ENCODE measurements around the gene USP16. TPM values are rescaled to one million over a fixed set of nuclear protein-coding genes. Genes with fewer than 3 reads are reported as not detected.
A peak's percentile ranks its signal among the peaks of the same experiment; 100 is the strongest.

Gene USP16
- polyA plus RNA-seq, 2 of the 4 experiments (the other 2 are of a cell fraction): 23.6 to 40.7 TPM

DNA sequence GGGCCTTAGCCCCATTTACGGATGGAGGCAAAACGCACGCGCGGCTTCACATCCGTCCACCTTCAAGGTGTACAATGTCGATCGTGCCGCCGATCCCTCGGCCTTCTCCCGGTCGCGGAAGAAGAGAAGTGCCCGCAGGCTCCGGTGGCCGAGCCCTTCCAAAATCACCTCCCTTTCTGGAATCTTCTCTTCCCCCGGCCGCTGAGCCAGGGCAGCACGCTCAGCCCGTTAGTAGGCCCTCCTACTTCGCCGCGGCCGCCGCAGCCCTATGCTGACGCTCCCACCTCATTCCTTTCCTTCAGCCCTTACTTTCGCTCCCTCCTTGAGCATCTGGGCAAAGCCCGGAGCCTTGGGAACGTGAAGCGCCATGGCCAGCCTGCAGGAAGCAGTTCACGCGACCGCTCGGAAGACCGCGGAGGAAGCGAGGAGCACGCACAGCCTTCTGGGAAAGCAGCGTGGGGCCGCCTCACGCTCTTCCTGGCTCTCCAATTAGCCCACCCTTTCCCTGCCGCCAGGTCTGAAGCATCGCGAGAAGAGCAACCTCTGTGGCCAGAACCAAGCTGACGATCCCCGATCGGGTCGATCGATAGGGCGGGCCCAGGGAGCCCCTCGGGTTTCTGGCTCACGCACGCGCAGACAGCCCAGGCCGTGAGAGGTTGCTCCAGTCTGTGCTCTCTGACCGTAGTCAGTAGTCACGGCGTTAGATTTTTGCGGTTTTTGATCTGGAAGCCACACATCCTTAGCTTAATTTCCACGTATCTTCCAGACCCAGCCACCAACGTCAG is 48.9 kb downstream of the USP16 start, which contains the start of gene CCT8 (continued):
- TF ChIP-seq, protein P1, sequence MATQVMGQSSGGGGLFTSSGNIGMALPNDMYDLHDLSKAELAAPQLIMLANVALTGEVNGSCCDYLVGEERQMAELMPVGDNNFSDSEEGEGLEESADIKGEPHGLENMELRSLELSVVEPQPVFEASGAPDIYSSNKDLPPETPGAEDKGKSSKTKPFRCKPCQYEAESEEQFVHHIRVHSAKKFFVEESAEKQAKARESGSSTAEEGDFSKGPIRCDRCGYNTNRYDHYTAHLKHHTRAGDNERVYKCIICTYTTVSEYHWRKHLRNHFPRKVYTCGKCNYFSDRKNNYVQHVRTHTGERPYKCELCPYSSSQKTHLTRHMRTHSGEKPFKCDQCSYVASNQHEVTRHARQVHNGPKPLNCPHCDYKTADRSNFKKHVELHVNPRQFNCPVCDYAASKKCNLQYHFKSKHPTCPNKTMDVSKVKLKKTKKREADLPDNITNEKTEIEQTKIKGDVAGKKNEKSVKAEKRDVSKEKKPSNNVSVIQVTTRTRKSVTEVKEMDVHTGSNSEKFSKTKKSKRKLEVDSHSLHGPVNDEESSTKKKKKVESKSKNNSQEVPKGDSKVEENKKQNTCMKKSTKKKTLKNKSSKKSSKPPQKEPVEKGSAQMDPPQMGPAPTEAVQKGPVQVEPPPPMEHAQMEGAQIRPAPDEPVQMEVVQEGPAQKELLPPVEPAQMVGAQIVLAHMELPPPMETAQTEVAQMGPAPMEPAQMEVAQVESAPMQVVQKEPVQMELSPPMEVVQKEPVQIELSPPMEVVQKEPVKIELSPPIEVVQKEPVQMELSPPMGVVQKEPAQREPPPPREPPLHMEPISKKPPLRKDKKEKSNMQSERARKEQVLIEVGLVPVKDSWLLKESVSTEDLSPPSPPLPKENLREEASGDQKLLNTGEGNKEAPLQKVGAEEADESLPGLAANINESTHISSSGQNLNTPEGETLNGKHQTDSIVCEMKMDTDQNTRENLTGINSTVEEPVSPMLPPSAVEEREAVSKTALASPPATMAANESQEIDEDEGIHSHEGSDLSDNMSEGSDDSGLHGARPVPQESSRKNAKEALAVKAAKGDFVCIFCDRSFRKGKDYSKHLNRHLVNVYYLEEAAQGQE (IDR thresholded peaks at IDR 0.05): peak; percentile 89

DNA sequence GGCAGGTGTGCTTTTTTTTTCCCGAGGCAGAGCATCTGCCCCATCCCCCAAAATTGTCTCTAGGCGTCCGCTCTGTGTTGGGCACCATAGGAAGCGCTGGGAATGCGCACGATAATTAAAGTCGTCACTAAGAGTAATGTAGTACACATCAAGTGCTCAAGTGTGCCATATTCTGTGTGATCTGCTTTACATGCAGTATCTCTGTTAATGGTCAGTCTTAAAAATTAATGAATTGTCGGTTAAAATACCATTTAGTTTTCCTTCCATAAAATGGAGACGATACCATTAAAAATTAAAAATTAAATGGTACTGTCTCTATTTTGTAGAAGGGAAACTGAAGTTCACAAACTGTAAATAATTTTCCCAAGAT is 49.5 kb downstream of the USP16 start:
- FAIRE-seq (no peak), DNase-seq (ENCODE audit: low read depth in 1 of 2, low spot score in 1 of 2) (peak in 1 of 2 experiments; percentile 7), ATAC-seq (peak; percentile 37 to 41)
- Histone ChIP-seq H3K27ac (peak overlapping the region; percentile 79 to 95), H3K4me1 (peaks cover 14% of the 10 kb centered on the region), H3K9me3 (no peaks in the 10 kb centered on the region), H3K4me2 (peak overlapping the region; percentile 68), H3K4me3 (peak overlapping the region; percentile 74)
- ChIA-PET POLR2A (interaction anchor here (0.5 to 2.3 kb wide), 9 partner anchors 12 to 265 kb away, joined by 3 to 18 read pairs (median 4); partner anchors contain the start of genes LTN1, RWDD2B and USP16), CTCF (interaction anchor here (0.6 kb wide), 1 partner anchor 28 kb away, joined by 3 read pairs; no protein-coding TSS in a partner anchor)
- WGBS (ENCODE audit: missing lambda C conversion rate): 5% methylated on average over 9 of the region's 9 CpGs
- TF ChIP-seq NFE2L2 (conservative IDR thresholded peaks at IDR 0.05; ENCODE audit: low read length): no peak
- TF ChIP-seq RAD21 (conservative IDR thresholded peaks at IDR 0.05 in 1 of 2, IDR thresholded peaks at IDR 0.05 in 1 of 2): no peak
- TF ChIP-seq CBX2 (IDR thresholded peaks at IDR 0.05; ENCODE audit: borderline replicate concordance, low read depth): no peak
- no peak for TF ChIP-seq ZFP36 (IDR thresholded peaks at IDR 0.05; ENCODE audit: borderline replicate concordance, partially characterized antibody)
- TF ChIP-seq JUN (IDR thresholded peaks at IDR 0.05): 0 out of 5 replicates have a peak, but pooled peaks of 1 of the 2 experiments have one; percentile 1

DNA sequence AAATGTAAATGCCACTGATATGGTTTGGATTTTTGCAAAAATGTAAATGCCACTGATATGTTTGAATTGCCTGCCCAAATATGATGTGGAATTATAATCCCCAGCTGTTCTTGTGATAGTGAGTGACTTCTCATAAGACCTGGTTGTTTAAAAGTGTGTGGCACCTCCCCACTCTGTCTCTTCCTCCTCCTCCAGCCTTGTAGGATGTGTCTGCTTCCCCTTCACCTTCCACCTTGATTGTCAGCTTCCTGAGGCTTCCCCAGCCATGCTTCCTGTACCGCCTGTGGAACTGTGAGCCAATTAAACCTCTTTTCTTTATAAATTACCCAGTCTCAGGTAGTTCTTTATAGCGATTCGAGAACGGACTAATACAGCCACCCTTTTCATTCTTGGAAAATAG is 50.3 kb downstream of the USP16 start:
- CTCF ChIA-PET: interaction anchor here (0.6 kb wide), 2 partner anchors 27 to 121 kb away, joined by 3 read pairs; no protein-coding TSS in a partner anchor
- TF ChIP-seq, protein P2, sequence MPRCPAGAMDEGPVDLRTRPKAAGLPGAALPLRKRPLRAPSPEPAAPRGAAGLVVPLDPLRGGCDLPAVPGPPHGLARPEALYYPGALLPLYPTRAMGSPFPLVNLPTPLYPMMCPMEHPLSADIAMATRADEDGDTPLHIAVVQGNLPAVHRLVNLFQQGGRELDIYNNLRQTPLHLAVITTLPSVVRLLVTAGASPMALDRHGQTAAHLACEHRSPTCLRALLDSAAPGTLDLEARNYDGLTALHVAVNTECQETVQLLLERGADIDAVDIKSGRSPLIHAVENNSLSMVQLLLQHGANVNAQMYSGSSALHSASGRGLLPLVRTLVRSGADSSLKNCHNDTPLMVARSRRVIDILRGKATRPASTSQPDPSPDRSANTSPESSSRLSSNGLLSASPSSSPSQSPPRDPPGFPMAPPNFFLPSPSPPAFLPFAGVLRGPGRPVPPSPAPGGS (IDR thresholded peaks at IDR 0.05): no peak
- TF ChIP-seq SREBF2 (IDR thresholded peaks at IDR 0.05) (no peak), ZNF302 (CRISPR knock-in tag; IDR thresholded peaks at IDR 0.05) (no peak), SMC3 (IDR thresholded peaks at IDR 0.05) (no peak), NR3C1 (IDR thresholded peaks at IDR 0.05) (no peak), HOXB13 (CRISPR knock-in tag; IDR thresholded peaks at IDR 0.05; ENCODE audit: low read depth) (no peak), GATA3 (IDR thresholded peaks at IDR 0.05; ENCODE audit: borderline replicate concordance) (no peak), NPAS2 (CRISPR knock-in tag; IDR thresholded peaks at IDR 0.05; ENCODE audit: borderline replicate concordance) (no peak), HOXA7 (CRISPR knock-in tag; IDR thresholded peaks at IDR 0.05) (no peak), POLR2AphosphoS2 (conservative IDR thresholded peaks at IDR 0.05; ENCODE audit: low read length) (no peak), RFX5 (IDR thresholded peaks at IDR 0.05) (no peak)
- TF ChIP-seq, protein P1 (IDR thresholded peaks at IDR 0.05): no peak
- TF ChIP-seq, protein P3, sequence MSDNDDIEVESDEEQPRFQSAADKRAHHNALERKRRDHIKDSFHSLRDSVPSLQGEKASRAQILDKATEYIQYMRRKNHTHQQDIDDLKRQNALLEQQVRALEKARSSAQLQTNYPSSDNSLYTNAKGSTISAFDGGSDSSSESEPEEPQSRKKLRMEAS (IDR thresholded peaks at IDR 0.05): no peak
- TF ChIP-seq, protein P4, sequence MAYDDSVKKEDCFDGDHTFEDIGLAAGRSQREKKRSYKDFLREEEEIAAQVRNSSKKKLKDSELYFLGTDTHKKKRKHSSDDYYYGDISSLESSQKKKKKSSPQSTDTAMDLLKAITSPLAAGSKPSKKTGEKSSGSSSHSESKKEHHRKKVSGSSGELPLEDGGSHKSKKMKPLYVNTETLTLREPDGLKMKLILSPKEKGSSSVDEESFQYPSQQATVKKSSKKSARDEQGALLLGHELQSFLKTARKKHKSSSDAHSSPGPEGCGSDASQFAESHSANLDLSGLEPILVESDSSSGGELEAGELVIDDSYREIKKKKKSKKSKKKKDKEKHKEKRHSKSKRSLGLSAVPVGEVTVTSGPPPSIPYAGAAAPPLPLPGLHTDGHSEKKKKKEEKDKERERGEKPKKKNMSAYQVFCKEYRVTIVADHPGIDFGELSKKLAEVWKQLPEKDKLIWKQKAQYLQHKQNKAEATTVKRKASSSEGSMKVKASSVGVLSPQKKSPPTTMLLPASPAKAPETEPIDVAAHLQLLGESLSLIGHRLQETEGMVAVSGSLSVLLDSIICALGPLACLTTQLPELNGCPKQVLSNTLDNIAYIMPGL (CRISPR knock-in tag; IDR thresholded peaks at IDR 0.05; ENCODE audit: borderline replicate concordance): no peak
- WGBS (ENCODE audit: missing lambda C conversion rate): 87% methylated on average over 4 of the region's 4 CpGs
- H3K4me3 ChIP-seq: no peak overlapping the region
- H3K9me3 ChIP-seq: no peaks in the 10 kb centered on the region
- no peak overlapping the region for H3K27ac ChIP-seq
- POLR2A ChIA-PET: no interaction called here
- peaks cover 14% of the 10 kb centered on the region for H3K4me1 ChIP-seq
- ATAC-seq: no peak
- no peak for DNase-seq (ENCODE audit: low read depth in 1 of 2, low spot score in 1 of 2)
- no peak for FAIRE-seq
- H3K4me2 ChIP-seq: no peak overlapping the region; the same call in 2 of the 3 replicates
